Gastroesophageal sphincter (tissue), 4 donors: ENCODE results near the gene PRXL2B. TPM values are rescaled to one million over a fixed set of nuclear protein-coding genes. Genes with fewer than 3 reads are reported as not detected.

Source experiments
- ATAC-seq: fragments of 150-250 bp; one replicate; pipeline ENCODE4 v1.9.1; 2016; ENCODE audit warnings: mild to moderate bottlenecking, moderate library complexity
- H3K27ac ChIP-seq, 4 donors: fragments of 200-600 bp; sonication (generic) in 3 of 4; 1 replicate in 3 of 4; 2 replicates in 1 of 4; pipeline ENCODE4 v1.5.1; 2016 to 2019
- H3K27me3 ChIP-seq: fragments of 200-600 bp; sonication (generic); one replicate; pipeline ENCODE4 v1.5.1; 2019
- H3K36me3 ChIP-seq, 2 donors: fragments of 200-600 bp; sonication (generic); one replicate each; pipeline ENCODE4 v1.5.1; 2019; ENCODE audit warnings: control low read depth in 1 of 2
- H3K4me1 ChIP-seq, 3 donors: fragments of 200-600 bp; sonication (generic); 1 replicate in 2 of 3; 2 replicates in 1 of 3; pipeline ENCODE4 v1.5.1; 2016 to 2019; ENCODE audit warnings: control low read depth in 2 of 3
- H3K4me3 ChIP-seq, 2 donors: fragments of 200-600 bp; sonication (generic); one replicate each; pipeline ENCODE4 v1.5.1; 2019; ENCODE audit warnings: mild to moderate bottlenecking in 1 of 2, moderate library complexity in 1 of 2
- H3K9me3 ChIP-seq, 3 donors: fragments of 200-600 bp; sonication (generic); one replicate each; pipeline ENCODE4 v1.5.1; 2017 to 2019; ENCODE audit warnings: control low read depth in 2 of 3
- EP300 ChIP-seq: sonication (generic); formaldehyde crosslinking; IDR thresholded peaks from one replicate; pipeline ENCODE4 v1.6.1; 2017; ENCODE audit warnings: antibody characterized with exemption, mild to moderate bottlenecking
- POLR2A ChIP-seq, 2 donors: fragments of 450-650 bp; IDR thresholded peaks; one replicate each; pipeline ENCODE4 v1.6.1; 2017; ENCODE audit warnings: antibody characterized with exemption in 2 of 2, mild to moderate bottlenecking in 2 of 2, moderate library complexity in 1 of 2
- POLR2AphosphoS5 ChIP-seq: sonication (generic); formaldehyde crosslinking; IDR thresholded peaks from one replicate; pipeline ENCODE4 v1.6.1; 2017; ENCODE audit warnings: antibody characterized with exemption
- WGBS, 2 donors: methylation state at CpG; one replicate each; pipeline ENCODE4 v1.1.5; 2018; ENCODE audit warnings: low coverage in 1 of 2; 5-methylcytosine and 5-hydroxymethylcytosine counted together
- total RNA-seq, 4 donors: library from RNA; depleted of rRNA; stranded (reverse); fragments of >200 nt; gene quantifications; one replicate each; pipeline ENCODE4 v1.1.0, GENCODE V29; 2016
- TF ChIP-seq, protein P1 (sequence below), 4 experiments: fragments of 200-600 bp in 2 of 4; fragments of 450-650 bp in 2 of 4; sonication (generic) in 1 of 4; IDR thresholded peaks; one replicate each; pipeline ENCODE4 v1.5.1; 2017 to 2019; ENCODE audit warnings: antibody characterized with exemption in 4 of 4, mild to moderate bottlenecking in 2 of 4, moderate library complexity in 2 of 4

PRXL2B gene
- total RNA-seq, 4 donors from 2014 or later = 6.5 to 24.1 (median 14.0) TPM

DNA sequence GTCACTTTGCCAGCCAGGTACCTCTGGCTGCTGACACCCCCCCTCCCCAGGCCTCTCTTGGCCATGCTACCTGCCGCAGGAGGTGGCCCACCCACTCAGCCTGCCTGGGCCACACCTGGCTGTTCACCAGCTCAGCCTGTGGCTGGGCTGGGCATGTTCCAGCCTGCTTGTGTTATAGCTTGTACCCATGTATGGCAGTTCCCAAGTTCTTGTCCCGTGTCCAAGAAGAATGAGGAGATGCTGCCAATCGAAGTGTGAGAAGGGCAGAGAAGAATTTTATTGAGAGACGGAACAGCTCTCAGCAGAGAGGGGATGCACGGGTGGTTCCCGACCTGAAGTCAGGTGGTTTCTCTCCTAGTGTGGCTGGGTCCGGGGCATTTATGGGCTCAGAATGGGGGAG, 50.2 kb downstream of the PRXL2B start:
- no peaks in the 10 kb centered on the region for H3K9me3 ChIP-seq
- TF ChIP-seq EP300 (no peak), POLR2AphosphoS5 (no peak), POLR2A (IDR thresholded peaks at IDR 0.05) (no peak)
- TF ChIP-seq, protein P1, sequence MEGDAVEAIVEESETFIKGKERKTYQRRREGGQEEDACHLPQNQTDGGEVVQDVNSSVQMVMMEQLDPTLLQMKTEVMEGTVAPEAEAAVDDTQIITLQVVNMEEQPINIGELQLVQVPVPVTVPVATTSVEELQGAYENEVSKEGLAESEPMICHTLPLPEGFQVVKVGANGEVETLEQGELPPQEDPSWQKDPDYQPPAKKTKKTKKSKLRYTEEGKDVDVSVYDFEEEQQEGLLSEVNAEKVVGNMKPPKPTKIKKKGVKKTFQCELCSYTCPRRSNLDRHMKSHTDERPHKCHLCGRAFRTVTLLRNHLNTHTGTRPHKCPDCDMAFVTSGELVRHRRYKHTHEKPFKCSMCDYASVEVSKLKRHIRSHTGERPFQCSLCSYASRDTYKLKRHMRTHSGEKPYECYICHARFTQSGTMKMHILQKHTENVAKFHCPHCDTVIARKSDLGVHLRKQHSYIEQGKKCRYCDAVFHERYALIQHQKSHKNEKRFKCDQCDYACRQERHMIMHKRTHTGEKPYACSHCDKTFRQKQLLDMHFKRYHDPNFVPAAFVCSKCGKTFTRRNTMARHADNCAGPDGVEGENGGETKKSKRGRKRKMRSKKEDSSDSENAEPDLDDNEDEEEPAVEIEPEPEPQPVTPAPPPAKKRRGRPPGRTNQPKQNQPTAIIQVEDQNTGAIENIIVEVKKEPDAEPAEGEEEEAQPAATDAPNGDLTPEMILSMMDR (IDR thresholded peaks at IDR 0.05) = no peak
- ATAC-seq = no peak
- no peak overlapping the region for H3K4me3 ChIP-seq
- H3K36me3 ChIP-seq = no peaks in the 10 kb centered on the region
- no peak overlapping the region for H3K27ac ChIP-seq
- peaks cover 0 to 20% (median 5%) of the 10 kb centered on the region in 3 donors for H3K4me1 ChIP-seq
- 83 to 93% methylated on average over 4 to 7 of the region's 7 CpGs for WGBS, 2 donors
- H3K27me3 ChIP-seq = peaks cover 64% of the 10 kb centered on the region

- peaks cover 0 to 29% (median 11%) of the 10 kb centered on the region in 3 donors for H3K4me1 ChIP-seq
- H3K27me3 ChIP-seq = peaks cover 56% of the 10 kb centered on the region
- 83% methylated on average over 1 of the region's 10 CpGs; no CpG with 5 or more reads in 1 of the 2 donors for WGBS, 2 donors
- H3K36me3 ChIP-seq = no peaks in the 10 kb centered on the region
- H3K4me3 ChIP-seq = no peak overlapping the region
- TF ChIP-seq POLR2AphosphoS5 = no peak
- TF ChIP-seq, protein P1 (IDR thresholded peaks at IDR 0.05) = no peak
- no peak for TF ChIP-seq EP300
- no peak for TF ChIP-seq POLR2A (IDR thresholded peaks at IDR 0.05)
- H3K27ac ChIP-seq = no peak overlapping the region
- H3K9me3 ChIP-seq = no peaks in the 10 kb centered on the region
- no peak for ATAC-seq
Measured at GRCh38 chr1:2637442-2638145, 51.0 kb downstream of the PRXL2B start.

DNA sequence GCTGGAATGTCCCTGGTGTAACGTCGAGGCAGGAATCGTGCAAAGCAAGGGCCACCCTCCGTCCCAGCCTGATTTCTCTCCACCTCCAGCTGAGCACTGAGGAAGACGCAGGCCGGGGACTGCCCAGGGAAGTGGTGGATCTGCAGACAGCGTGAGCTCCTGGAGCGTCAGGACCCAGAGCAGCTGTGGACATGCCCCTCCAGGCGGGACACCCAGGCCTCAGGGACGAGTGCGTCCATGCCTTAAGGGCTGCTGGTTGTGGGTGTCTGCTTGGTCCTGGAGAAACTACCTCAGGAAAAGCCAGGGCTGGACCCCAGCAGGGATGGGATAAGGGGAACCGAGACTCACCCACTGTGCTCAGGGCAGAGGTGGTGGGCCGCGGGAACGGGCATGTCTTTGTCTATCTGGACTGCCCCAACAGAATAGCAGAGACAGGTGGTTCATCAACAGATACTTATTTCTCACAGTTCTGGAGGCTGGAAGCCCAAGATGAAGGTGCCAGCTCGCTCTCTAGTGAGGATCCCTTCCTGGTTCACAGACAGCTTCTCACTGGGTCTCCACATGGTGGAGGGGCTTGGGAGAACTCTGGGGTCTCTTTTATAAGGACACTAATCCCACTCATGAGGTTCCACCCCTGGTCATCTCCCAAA, 52.0 kb downstream of the PRXL2B start:
- no peak overlapping the region for H3K4me3 ChIP-seq
- no peaks in the 10 kb centered on the region for H3K36me3 ChIP-seq
- H3K27ac ChIP-seq = no peak overlapping the region
- ATAC-seq = no peak
- TF ChIP-seq POLR2A (IDR thresholded peaks at IDR 0.05) = no peak
- WGBS, 2 donors = 60 to 68% methylated on average over 6 to 8 of the region's 16 CpGs
- no peaks in the 10 kb centered on the region for H3K9me3 ChIP-seq
- peaks cover 46% of the 10 kb centered on the region for H3K27me3 ChIP-seq
- peaks cover 0 to 29% (median 15%) of the 10 kb centered on the region in 3 donors for H3K4me1 ChIP-seq

DNA sequence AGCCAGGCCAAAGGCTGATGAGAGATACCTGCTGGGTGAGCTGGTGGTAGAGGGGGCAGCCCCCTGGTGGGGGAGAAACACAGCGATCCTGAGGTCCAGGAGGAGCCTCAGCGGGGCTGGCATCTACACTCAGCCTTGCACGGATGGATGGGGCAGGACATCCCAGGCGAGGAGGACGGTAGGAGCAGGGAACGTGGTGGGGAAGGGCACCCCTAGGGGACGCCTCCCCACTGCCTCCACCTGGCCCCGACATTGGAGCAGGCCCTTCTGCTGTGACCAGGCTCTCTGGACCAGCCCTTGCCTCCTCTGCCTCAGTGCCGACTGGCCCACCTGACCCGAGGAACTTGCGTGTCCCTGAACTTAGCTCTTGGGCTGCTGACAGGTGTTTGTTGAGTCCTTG, 52.6 kb downstream of the PRXL2B start:
- Histone ChIP-seq H3K4me1 (peaks cover 0 to 26% (median 17%) of the 10 kb centered on the region in 3 donors), H3K27me3 (peaks cover 40% of the 10 kb centered on the region), H3K27ac (no peak overlapping the region), H3K9me3 (no peaks in the 10 kb centered on the region), H3K36me3 (no peaks in the 10 kb centered on the region), H3K4me3 (no peak overlapping the region)
- no peak for ATAC-seq
- TF ChIP-seq, protein P1 (IDR thresholded peaks at IDR 0.05) = no peak
- no peak for TF ChIP-seq POLR2AphosphoS5
- TF ChIP-seq EP300 = no peak
- TF ChIP-seq POLR2A (IDR thresholded peaks at IDR 0.05) = no peak
- WGBS, 2 donors = 10 to 54% methylated on average over 5 to 7 of the region's 11 CpGs

GRCh38 chr1:2639607-2640521, 53.3 kb downstream of the PRXL2B start:
- no peak overlapping the region for H3K4me3 ChIP-seq
- 63 to 90% methylated on average over 2 to 8 of the region's 26 CpGs for WGBS, 2 donors
- TF ChIP-seq, protein P1 (IDR thresholded peaks at IDR 0.05) = no peak
- TF ChIP-seq POLR2AphosphoS5 (no peak), POLR2A (IDR thresholded peaks at IDR 0.05) (no peak), EP300 (no peak)
- no peak overlapping the region for H3K27ac ChIP-seq
- ATAC-seq = no peak
- H3K27me3 ChIP-seq = peaks cover 36% of the 10 kb centered on the region
- peaks cover 0 to 25% (median 17%) of the 10 kb centered on the region in 3 donors for H3K4me1 ChIP-seq
- H3K36me3 ChIP-seq = no peaks in the 10 kb centered on the region
- H3K9me3 ChIP-seq = no peaks in the 10 kb centered on the region
